Mesenteric fat pad (tissue), 1 donor: ENCODE data around the gene GNAT2. TPM values are rescaled to one million over a fixed set of nuclear protein-coding genes. Genes with fewer than 3 reads are reported as not detected.

Source experiments
- DNase-seq: peaks from one replicate; pipeline ENCODE4 v3.0.0-alpha.2; 2020; ENCODE audit warnings: low spot score
- total RNA-seq: library from RNA; stranded (reverse); fragmentation: NEBNext Ultra II Directional; extraction: Animal tissue kit (Norgen Biotek cat#: 25700); gene quantifications from one replicate; pipeline ENCODE4 v1.2.1, GENCODE V29; 2021
- donor health status: DM: yes; HTN: yes; CAD: no.

The GNAT2 gene
- total RNA-seq, 1 donor from 2014 or later = not detected

GRCh38 chr1:109628540-109629321 lies 9.3 kb upstream of the GNAT2 start:
- DNase-seq = no peak

GRCh38 chr1:109627692-109628399 lies 8.4 kb upstream of the GNAT2 start:
- no peak for DNase-seq

- DNase-seq = no peak
Observed at GRCh38 chr1:109626682-109627408, 7.4 kb upstream of the GNAT2 start.

- DNase-seq = no peak
Observed at GRCh38 chr1:109625601-109626560, 6.5 kb upstream of the GNAT2 start.

GRCh38 chr1:109625176-109625575 lies 5.8 kb upstream of the GNAT2 start:
- DNase-seq = no peak

- no peak for DNase-seq
Observed at GRCh38 chr1:109624201-109625010, 5.0 kb upstream of the GNAT2 start.

GRCh38 chr1:109623601-109624161 lies 4.3 kb upstream of the GNAT2 start:
- DNase-seq = no peak

- no peak for DNase-seq
Observed at GRCh38 chr1:109622895-109623294, 3.5 kb upstream of the GNAT2 start.

- no peak for DNase-seq
Observed at GRCh38 chr1:109622137-109622892, 2.9 kb upstream of the GNAT2 start.

GRCh38 chr1:109621379-109622136 lies 2.1 kb upstream of the GNAT2 start:
- DNase-seq = no peak

- DNase-seq = peak; percentile 98
Observed at GRCh38 chr1:109620841-109621286, 1.4 kb upstream of the GNAT2 start.

GRCh38 chr1:109620401-109620791 lies 980 bp upstream of the GNAT2 start:
- no peak for DNase-seq

- DNase-seq = no peak
Observed at GRCh38 chr1:109618661-109619575, 498 bp downstream of the GNAT2 start.

- peak; percentile 26 for DNase-seq
Observed at GRCh38 chr1:109617291-109617801, 2.1 kb downstream of the GNAT2 start.

GRCh38 chr1:109616391-109616790 lies 3.0 kb downstream of the GNAT2 start:
- DNase-seq = no peak

GRCh38 chr1:109615879-109616278 lies 3.5 kb downstream of the GNAT2 start:
- DNase-seq = no peak
